IPS-15b (cell line): ENCODE measurements around the gene SYT12.

Experiments used
- H3K27me3 ChIP-seq: one replicate; pipeline ENCODE4 v1.6.1; 2013; ENCODE audit warnings: low read length; ENCODE audit not compliant: control insufficient read depth, insufficient read depth
- H3K36me3 ChIP-seq: one replicate; pipeline ENCODE4 v1.6.1; 2013; ENCODE audit warnings: low read length; ENCODE audit not compliant: control insufficient read depth, insufficient read depth
- H3K4me1 ChIP-seq: one replicate; pipeline ENCODE4 v1.6.1; 2013; ENCODE audit warnings: mild to moderate bottlenecking, low read length; ENCODE audit not compliant: control insufficient read depth, insufficient read depth
- H3K4me3 ChIP-seq: one replicate; pipeline ENCODE4 v1.5.1; 2013; ENCODE audit warnings: low read depth, low read length
- H3K9ac ChIP-seq: one replicate; pipeline ENCODE4 v1.6.1; 2013; ENCODE audit warnings: low read depth, mild to moderate bottlenecking, low read length
- H3K9me3 ChIP-seq: one replicate; pipeline ENCODE4 v1.6.1; 2013; ENCODE audit warnings: mild to moderate bottlenecking, low read length; ENCODE audit not compliant: control insufficient read depth, insufficient read depth

Gene SYT12

DNA sequence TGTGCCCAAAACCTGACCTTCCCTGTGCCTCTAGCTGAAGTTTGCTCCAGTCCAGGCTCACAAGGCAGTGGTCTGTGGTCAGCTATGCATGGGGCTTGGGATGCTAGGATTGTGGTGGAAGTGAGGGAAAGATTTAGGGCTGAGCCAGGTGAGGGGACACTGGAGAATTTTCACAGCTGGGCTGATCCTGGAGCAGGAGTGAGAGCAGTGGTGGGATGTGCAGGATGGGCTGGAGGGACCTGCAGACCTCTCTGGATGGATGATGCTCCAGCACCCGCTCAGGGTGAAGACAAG lies 72.2 kb downstream of the SYT12 start:
- Histone ChIP-seq H3K4me1 (peaks cover 2% of the 10 kb centered on the region), H3K9ac (no peak overlapping the region), H3K27me3 (no peaks in the 10 kb centered on the region), H3K36me3 (no peaks in the 10 kb centered on the region), H3K4me3 (no peak overlapping the region), H3K9me3 (no peaks in the 10 kb centered on the region)

- H3K4me3 ChIP-seq: no peak overlapping the region
- H3K9me3 ChIP-seq: no peaks in the 10 kb centered on the region
- no peak overlapping the region for H3K9ac ChIP-seq
- no peaks in the 10 kb centered on the region for H3K27me3 ChIP-seq
- H3K4me1 ChIP-seq: peaks cover 2% of the 10 kb centered on the region
- H3K36me3 ChIP-seq: no peaks in the 10 kb centered on the region
Observed at GRCh38 chr11:67098799-67099429, 76.0 kb downstream of the SYT12 start.

DNA sequence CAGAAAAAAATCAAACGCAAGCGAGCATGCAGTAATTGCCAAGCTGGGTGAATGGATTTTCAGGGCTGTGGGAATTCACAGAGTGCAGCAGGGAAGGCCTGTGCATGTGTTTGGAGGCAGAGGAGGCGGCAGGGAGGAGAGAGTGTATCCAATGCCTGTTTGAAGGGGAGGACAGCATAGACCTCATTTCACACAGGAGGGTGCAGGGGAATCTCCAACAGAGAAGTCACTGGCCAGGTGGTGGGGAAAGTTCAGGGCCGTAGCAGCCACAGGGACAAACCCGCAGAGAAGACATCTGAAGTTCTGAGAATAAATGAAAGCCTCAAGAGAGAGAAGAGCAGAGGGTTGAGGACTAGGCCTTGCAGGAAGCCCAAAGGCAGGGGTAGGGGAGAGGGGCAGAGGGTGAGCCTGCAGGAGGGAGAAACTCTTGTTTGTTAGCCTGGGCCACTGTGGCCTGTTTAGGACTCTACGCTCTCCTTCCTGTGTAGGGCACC lies 76.9 kb downstream of the SYT12 start:
- Histone ChIP-seq H3K27me3 (no peaks in the 10 kb centered on the region), H3K4me3 (no peak overlapping the region), H3K9me3 (no peaks in the 10 kb centered on the region), H3K9ac (no peak overlapping the region), H3K4me1 (peaks cover 2% of the 10 kb centered on the region), H3K36me3 (no peaks in the 10 kb centered on the region)
